Testis (tissue), 3 donors: ENCODE data around the gene SLF2. TPM values are rescaled to one million over a fixed set of nuclear protein-coding genes. Genes with fewer than 3 reads are reported as not detected.

ENCODE experiments used
- DNase-seq: peaks from one replicate; pipeline ENCODE4 v3.0.0-alpha.2; 2019
- H3K27ac ChIP-seq, 2 donors: fragments of 200-600 bp; sonication (generic); one replicate each; pipeline ENCODE4 v1.5.1; 2019
- H3K27me3 ChIP-seq: fragments of 200-600 bp; sonication (generic); one replicate; pipeline ENCODE4 v1.5.1; 2019
- H3K36me3 ChIP-seq: fragments of 200-600 bp; sonication (generic); one replicate; pipeline ENCODE4 v1.5.1; 2017; ENCODE audit warnings: low read depth; ENCODE audit errors: missing control alignments
- H3K4me1 ChIP-seq: fragments of 200-600 bp; sonication (generic); one replicate; pipeline ENCODE4 v1.5.1; 2019
- H3K4me3 ChIP-seq, 2 donors: fragments of 200-600 bp; sonication (generic); one replicate each; pipeline ENCODE4 v1.5.1; 2017 to 2019
- H3K9me3 ChIP-seq: fragments of 200-600 bp; sonication (generic); one replicate; pipeline ENCODE4 v1.5.1; 2017
- POLR2A ChIP-seq: fragments of 450-650 bp; IDR thresholded peaks from one replicate; pipeline ENCODE4 v1.6.1; 2017; ENCODE audit warnings: antibody characterized with exemption, mild to moderate bottlenecking, moderate library complexity
- WGBS, 2 donors: methylation state at CpG; one replicate each; pipeline ENCODE4 v1.1.5; 2018; 5-methylcytosine and 5-hydroxymethylcytosine counted together
- intact Hi-C: fragments of 100-400 bp; cut with DNase I; formaldehyde crosslinking; loops from one replicate; pipeline ENCODE4 v1.15.1; 2023; ENCODE audit warnings: low total_unique reads
- polyA plus RNA-seq: library from polyadenylated mRNA; stranded (reverse); fragments of 350-450 nt; fragmentation: Illumina TruSeq; extraction: RNeasy Lipid Tissue Mini Kit (QIAGEN cat#74804); gene quantifications from one replicate; pipeline ENCODE4 v1.2.3, GENCODE V29; 2014; ENCODE audit warnings: low read depth, low replicate concordance; ENCODE audit not compliant: insufficient read depth
- total RNA-seq, 2 donors: library from RNA; depleted of rRNA; stranded (reverse); fragments of >200 nt; gene quantifications; one replicate each; pipeline ENCODE4 v1.2.3, GENCODE V29; 2016
- TF ChIP-seq, protein P1 (sequence below), 3 experiments: fragments of 450-650 bp in 2 of 3; fragments of 200-600 bp in 1 of 3; sonication (generic) in 1 of 3; IDR thresholded peaks; one replicate each; pipeline ENCODE4 v1.5.1; 2016 to 2019; ENCODE audit warnings: antibody characterized with exemption in 3 of 3, mild to moderate bottlenecking in 2 of 3, moderate library complexity in 1 of 3

SLF2 gene
- total and polyA plus RNA-seq, 3 donors from 2014 or later, result 42.6 to 171 (median 150) TPM

DNA sequence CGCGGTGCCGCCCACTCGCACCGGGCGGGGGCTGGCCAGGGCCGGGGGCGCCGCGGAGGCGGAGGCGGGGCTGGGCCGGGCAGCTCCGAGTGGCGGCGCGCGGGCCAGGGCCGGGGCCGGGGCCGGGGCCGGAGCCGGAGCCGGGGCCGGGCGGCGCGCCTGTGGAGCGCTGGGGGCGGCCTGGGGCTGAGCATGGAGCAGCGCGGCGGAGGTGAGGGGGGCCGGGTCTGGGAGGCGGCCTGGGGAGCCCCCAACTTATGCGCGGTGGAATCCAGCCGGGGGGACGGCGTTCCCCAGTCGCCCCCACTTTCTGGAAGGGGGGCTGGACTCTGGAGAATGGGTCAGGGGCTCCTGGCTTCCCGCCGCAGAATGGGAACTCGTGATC is 87.0 kb downstream of the SLF2 start, which contains the start of gene LZTS2:
Gene LZTS2 (plus strand): TSS at position 67 of the 385 bp plus-strand sequence. CDS start 2,731 bp downstream, outside the sequence.
- Histone ChIP-seq H3K27me3 (no peaks in the 10 kb centered on the region), H3K4me1 (peaks cover 35% of the 10 kb centered on the region), H3K27ac (peak within 1 kb of the TSS; percentile 99 to 100), H3K36me3 (no peaks in the 10 kb centered on the region), H3K4me3 (peak within 1 kb of the TSS; percentile 76 to 97), H3K9me3 (no peaks in the 10 kb centered on the region)
- TF ChIP-seq, protein P1, sequence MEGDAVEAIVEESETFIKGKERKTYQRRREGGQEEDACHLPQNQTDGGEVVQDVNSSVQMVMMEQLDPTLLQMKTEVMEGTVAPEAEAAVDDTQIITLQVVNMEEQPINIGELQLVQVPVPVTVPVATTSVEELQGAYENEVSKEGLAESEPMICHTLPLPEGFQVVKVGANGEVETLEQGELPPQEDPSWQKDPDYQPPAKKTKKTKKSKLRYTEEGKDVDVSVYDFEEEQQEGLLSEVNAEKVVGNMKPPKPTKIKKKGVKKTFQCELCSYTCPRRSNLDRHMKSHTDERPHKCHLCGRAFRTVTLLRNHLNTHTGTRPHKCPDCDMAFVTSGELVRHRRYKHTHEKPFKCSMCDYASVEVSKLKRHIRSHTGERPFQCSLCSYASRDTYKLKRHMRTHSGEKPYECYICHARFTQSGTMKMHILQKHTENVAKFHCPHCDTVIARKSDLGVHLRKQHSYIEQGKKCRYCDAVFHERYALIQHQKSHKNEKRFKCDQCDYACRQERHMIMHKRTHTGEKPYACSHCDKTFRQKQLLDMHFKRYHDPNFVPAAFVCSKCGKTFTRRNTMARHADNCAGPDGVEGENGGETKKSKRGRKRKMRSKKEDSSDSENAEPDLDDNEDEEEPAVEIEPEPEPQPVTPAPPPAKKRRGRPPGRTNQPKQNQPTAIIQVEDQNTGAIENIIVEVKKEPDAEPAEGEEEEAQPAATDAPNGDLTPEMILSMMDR (IDR thresholded peaks at IDR 0.05), result no peak
- no peak for TF ChIP-seq POLR2A
- intact Hi-C loops, result no loop called here
- 0% methylated on average over 16 of the region's 44 CpGs; no CpG with 5 or more reads in 1 of the 2 donors for WGBS, 2 donors
- no peak for DNase-seq

DNA sequence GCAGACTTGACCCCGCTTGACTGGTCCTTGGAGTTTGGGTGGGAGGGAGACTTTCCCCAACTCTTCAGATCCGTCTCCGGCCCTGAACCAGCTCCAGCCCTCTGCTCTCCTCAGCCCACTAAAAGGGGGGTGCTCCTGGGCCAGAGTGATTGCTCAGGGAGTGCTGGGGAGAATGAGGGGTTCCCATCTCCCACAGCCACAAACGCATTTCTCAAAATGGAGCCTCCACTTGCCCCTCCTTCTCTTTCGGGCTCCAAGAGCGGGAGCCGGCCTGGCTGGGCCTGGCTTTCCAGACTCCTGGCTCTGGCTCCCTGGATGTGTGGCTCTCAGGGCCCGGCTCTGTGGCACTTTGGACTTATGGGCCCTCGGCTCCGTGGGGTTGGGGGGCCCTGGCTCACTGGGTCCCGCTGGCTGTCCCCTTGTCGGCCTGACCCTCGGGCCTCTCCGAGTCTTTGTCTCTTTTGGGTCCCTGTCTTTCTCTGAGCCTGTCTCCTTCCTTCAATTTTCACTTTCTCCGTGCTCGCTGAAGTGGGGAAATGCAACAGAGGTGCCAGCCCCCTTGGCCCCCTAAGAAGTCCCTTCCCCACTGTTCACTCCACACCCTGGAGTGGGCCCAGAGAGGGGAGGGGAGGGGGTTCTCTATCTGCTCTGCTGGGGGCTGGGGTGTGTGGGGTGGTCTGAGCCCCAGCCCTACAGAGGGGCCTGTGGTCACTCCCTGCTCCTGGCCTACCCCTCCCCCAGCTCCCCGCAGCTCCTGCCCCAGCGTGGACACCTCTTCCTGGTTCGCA is 87.6 kb downstream of the SLF2 start:
- peak overlapping the region; percentile 96 to 99 for H3K27ac ChIP-seq
- H3K36me3 ChIP-seq, result no peaks in the 10 kb centered on the region
- no peaks in the 10 kb centered on the region for H3K27me3 ChIP-seq
- TF ChIP-seq, protein P1 (IDR thresholded peaks at IDR 0.05), result no peak
- no peak for TF ChIP-seq POLR2A
- peaks cover 35% of the 10 kb centered on the region for H3K4me1 ChIP-seq
- no peak for DNase-seq
- WGBS, 2 donors, result 5% methylated on average over 17 to 19 of the region's 19 CpGs
- no peaks in the 10 kb centered on the region for H3K9me3 ChIP-seq
- intact Hi-C loops, result no loop called here
- peak overlapping the region; percentile 76 to 97 for H3K4me3 ChIP-seq

DNA sequence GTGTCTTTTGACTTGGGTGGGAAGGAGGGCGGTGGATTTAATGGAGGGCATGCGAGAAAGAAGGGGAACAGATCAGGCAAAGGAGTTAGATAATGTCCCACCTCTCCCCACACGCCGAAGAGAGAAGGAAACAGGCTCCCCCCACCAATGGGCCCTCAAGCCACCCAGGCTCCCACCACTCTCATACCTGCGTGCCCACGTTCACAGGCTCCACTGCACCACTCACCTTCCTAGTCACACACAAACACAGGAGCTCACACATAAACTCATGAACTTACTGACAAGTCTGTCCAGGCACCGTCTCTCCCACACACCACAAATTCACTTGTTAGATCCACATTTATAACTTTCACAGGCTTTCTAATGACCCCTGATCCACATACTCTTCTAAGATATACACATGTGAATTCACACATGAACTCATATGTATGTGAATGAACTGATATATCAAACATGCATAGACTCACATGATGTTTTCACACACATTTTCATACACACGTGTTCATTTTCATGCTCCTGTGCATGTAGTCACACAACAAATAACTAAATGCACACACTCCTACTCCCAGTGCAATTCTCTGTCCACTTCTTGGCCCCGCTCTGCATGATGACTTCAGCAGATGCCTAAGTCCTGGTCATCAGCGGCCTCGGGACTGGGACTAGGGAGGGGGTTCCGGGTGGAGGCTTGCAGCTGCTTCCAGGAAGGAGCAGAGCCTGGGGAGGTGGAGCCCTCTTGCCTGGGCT is 88.3 kb downstream of the SLF2 start:
- peak; percentile 92 for DNase-seq
- intact Hi-C loops, result no loop called here
- WGBS, 2 donors, result 19 to 35% methylated on average over 12 of the region's 12 CpGs
- Histone ChIP-seq H3K36me3 (no peaks in the 10 kb centered on the region), H3K27me3 (no peaks in the 10 kb centered on the region), H3K4me1 (peaks cover 35% of the 10 kb centered on the region), H3K9me3 (no peaks in the 10 kb centered on the region), H3K27ac (peak overlapping the region; percentile 96 to 99), H3K4me3 (peak overlapping the region; percentile 76 to 97)
- TF ChIP-seq, protein P1 (IDR thresholded peaks at IDR 0.05), result no peak
- TF ChIP-seq POLR2A, result no peak

DNA sequence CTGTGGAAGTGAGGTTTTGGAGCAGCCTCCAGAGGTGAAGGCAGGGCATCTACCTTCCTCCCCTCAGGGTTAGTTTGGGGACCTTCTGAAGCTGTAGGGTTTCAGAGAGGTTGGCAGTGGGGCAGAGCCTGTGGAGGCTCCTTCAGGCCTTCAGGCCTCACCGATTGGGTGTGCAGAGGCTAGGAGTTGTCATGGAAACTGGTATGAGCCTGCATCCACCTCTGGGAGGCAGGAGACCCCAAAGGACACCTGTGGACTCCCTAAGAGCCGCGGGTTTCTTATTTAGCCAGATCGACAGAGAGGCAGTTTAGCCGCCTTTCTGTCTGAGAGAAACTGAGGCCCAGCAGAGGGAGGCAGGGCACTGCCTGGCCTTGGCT is 88.9 kb downstream of the SLF2 start:
- TF ChIP-seq POLR2A, result no peak
- TF ChIP-seq, protein P1 (IDR thresholded peaks at IDR 0.05), result no peak
- Histone ChIP-seq H3K27me3 (no peaks in the 10 kb centered on the region), H3K9me3 (no peaks in the 10 kb centered on the region), H3K4me3 (no peak overlapping the region), H3K4me1 (peaks cover 35% of the 10 kb centered on the region), H3K27ac (peak overlapping the region; percentile 96 to 99), H3K36me3 (no peaks in the 10 kb centered on the region)
- 71 to 86% methylated on average over 3 to 5 of the region's 5 CpGs for WGBS, 2 donors
- intact Hi-C loops, result no loop called here
- DNase-seq, result no peak
